OCI-LY3 (cell line): ENCODE data around the gene LAMC1.

Source experiments
- H2AFZ ChIP-seq: fragments of 200-600, 300-600 bp; shearing (Covaris generic); 2 replicates; pipeline ENCODE4 v1.6.0; 2014; ENCODE audit warnings: antibody characterized with exemption, low read depth, low read length
- H3K27ac ChIP-seq: fragments of 200-600, 300-600 bp; sonication (generic); 2 replicates; pipeline ENCODE4 v1.5.1; 2014; ENCODE audit warnings: mild to moderate bottlenecking, low read length, moderate library complexity, mixed read lengths
- H3K27me3 ChIP-seq: fragments of 200-600, 300-600 bp; sonication (generic); 2 replicates; pipeline ENCODE4 v1.6.1; 2014; ENCODE audit warnings: low read depth, low read length, mixed read lengths
- H3K36me3 ChIP-seq: fragments of 200-600, 300-600 bp; sonication (generic); replicated peaks from 2 replicates; pipeline ENCODE3; 2014; ENCODE audit warnings: low read depth, low read length, mixed read lengths
- H3K4me1 ChIP-seq: fragments of 300-600, 200-600 bp; sonication (generic); 2 replicates; pipeline ENCODE4 v1.6.1; 2014; ENCODE audit warnings: low read length, mixed read lengths
- H3K4me2 ChIP-seq: fragments of 200-600, 300-600 bp; sonication (generic); 2 replicates; pipeline ENCODE4 v1.6.1; 2014; ENCODE audit warnings: low read length, mixed read lengths
- H3K4me3 ChIP-seq: fragments of 300-600, 200-600 bp; sonication (generic); 2 replicates; pipeline ENCODE4 v1.5.1; 2014; ENCODE audit warnings: antibody characterized with exemption, mild to moderate bottlenecking, low read length, moderate library complexity
- H3K79me2 ChIP-seq: fragments of 300-600, 200-600 bp; shearing (Covaris generic); 2 replicates; pipeline ENCODE4 v1.6.1; 2014; ENCODE audit warnings: mild to moderate bottlenecking, low read length, mixed read lengths
- H3K9ac ChIP-seq: fragments of 300-600, 200-600 bp; shearing (Covaris generic); 2 replicates; pipeline ENCODE4 v1.6.0; 2014; ENCODE audit warnings: mild to moderate bottlenecking, low read length, moderate library complexity
- H3K9me3 ChIP-seq: fragments of 200-600, 300-600 bp; shearing (Covaris generic); 2 replicates; pipeline ENCODE4 v1.6.1; 2014; ENCODE audit warnings: low read length, mixed read lengths; ENCODE audit not compliant: insufficient read depth
- H4K20me1 ChIP-seq: fragments of 200-600, 300-600 bp; sonication (generic); 2 replicates; pipeline ENCODE4 v1.6.1; 2016; ENCODE audit warnings: low read length, mixed read lengths; ENCODE audit not compliant: insufficient read depth
- CTCF ChIP-seq: fragments of 200-600, 300-600 bp; sonication (generic); IDR thresholded peaks from 2 replicates; pipeline ENCODE4 v1.5.1; 2014; ENCODE audit warnings: antibody characterized with exemption, low read length, low read depth
- EZH2phosphoT487 ChIP-seq: fragments of 200-600 bp; shearing (Covaris generic); IDR thresholded peaks from 2 replicates; pipeline ENCODE4 v1.6.1; 2018; ENCODE audit warnings: antibody characterized with exemption, mixed run types, low read depth

The LAMC1 gene

GRCh38 chr1:183110326-183110880 is 87.2 kb downstream of the LAMC1 start:
- Histone ChIP-seq H3K9me3 (no peaks in the 10 kb centered on the region), H3K4me2 (no peak overlapping the region), H3K27ac (no peak overlapping the region), H3K9ac (no peak overlapping the region), H3K79me2 (no peaks in the 10 kb centered on the region), H3K36me3 (peaks cover 11% of the 10 kb centered on the region), H3K27me3 (no peaks in the 10 kb centered on the region), H2AFZ (no peak overlapping the region), H4K20me1 (peaks cover 5% of the 10 kb centered on the region; the same call in 1 of the 2 replicates), H3K4me1 (no peaks in the 10 kb centered on the region), H3K4me3 (no peak overlapping the region)
- TF ChIP-seq CTCF: no peak
- TF ChIP-seq EZH2phosphoT487: no peak

GRCh38 chr1:183114441-183114840 is 91.2 kb downstream of the LAMC1 start:
- peaks cover 23% of the 10 kb centered on the region for H3K36me3 ChIP-seq
- H3K4me2 ChIP-seq: no peak overlapping the region
- no peak overlapping the region for H2AFZ ChIP-seq
- H3K9ac ChIP-seq: no peak overlapping the region
- H3K27ac ChIP-seq: no peak overlapping the region
- no peaks in the 10 kb centered on the region for H3K79me2 ChIP-seq
- H3K27me3 ChIP-seq: no peaks in the 10 kb centered on the region
- no peaks in the 10 kb centered on the region; the same call in 1 of the 2 replicates for H4K20me1 ChIP-seq
- H3K4me1 ChIP-seq: no peaks in the 10 kb centered on the region
- no peak overlapping the region for H3K4me3 ChIP-seq
- TF ChIP-seq CTCF (no peak), EZH2phosphoT487 (no peak)
- H3K9me3 ChIP-seq: no peaks in the 10 kb centered on the region

DNA sequence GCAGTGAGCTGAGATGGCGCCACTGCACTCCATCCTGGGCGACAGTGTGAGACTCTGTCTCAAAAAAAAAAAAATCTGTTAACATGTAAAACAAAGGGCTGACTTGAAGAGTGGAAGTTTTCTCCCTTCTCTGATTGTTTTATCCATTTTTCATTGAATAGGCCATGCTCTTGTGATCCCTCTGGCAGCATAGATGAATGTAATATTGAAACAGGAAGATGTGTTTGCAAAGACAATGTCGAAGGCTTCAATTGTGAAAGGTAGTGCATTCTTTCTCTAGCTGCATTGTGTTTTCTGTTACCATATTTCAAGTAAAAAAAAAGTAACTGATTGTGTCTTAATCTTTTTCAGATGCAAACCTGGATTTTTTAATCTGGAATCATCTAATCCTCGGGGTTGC is 93.2 kb downstream of the LAMC1 start:
- no peak overlapping the region for H3K4me3 ChIP-seq
- H3K4me2 ChIP-seq: no peak overlapping the region
- no peak overlapping the region for H3K27ac ChIP-seq
- TF ChIP-seq CTCF (no peak), EZH2phosphoT487 (no peak)
- H3K4me1 ChIP-seq: no peaks in the 10 kb centered on the region
- no peaks in the 10 kb centered on the region for H3K9me3 ChIP-seq
- H4K20me1 ChIP-seq: no peaks in the 10 kb centered on the region
- no peak overlapping the region for H3K9ac ChIP-seq
- H3K36me3 ChIP-seq: peaks cover 20% of the 10 kb centered on the region
- no peak overlapping the region for H2AFZ ChIP-seq
- H3K27me3 ChIP-seq: no peaks in the 10 kb centered on the region
- H3K79me2 ChIP-seq: no peaks in the 10 kb centered on the region

DNA sequence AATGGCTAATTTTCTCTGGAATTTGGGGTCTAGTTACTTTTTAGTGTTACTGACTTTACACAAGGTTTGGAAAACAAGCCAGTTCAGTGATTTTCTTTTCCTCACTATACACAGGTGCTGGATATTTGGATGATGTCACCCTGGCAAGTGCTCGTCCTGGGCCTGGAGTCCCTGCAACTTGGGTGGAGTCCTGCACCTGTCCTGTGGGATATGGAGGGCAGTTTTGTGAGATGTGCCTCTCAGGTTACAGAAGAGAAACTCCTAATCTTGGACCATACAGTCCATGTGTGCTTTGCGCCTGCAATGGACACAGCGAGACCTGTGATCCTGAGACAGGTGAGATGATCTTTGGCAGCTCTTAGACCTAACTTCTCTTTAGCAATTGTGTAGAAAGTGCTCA is 98.4 kb downstream of the LAMC1 start:
- Histone ChIP-seq H3K4me3 (no peak overlapping the region), H3K9ac (no peak overlapping the region), H3K4me2 (no peak overlapping the region), H3K4me1 (no peaks in the 10 kb centered on the region), H3K79me2 (no peaks in the 10 kb centered on the region), H3K36me3 (peaks cover 46% of the 10 kb centered on the region), H2AFZ (no peak overlapping the region), H4K20me1 (no peaks in the 10 kb centered on the region), H3K27ac (no peak overlapping the region), H3K27me3 (no peaks in the 10 kb centered on the region), H3K9me3 (no peaks in the 10 kb centered on the region)
- TF ChIP-seq CTCF (no peak), EZH2phosphoT487 (no peak)
